ENCODE measurements around the gene CARHSP1. TPM values are rescaled to one million over a fixed set of nuclear protein-coding genes. Genes with fewer than 3 reads are reported as not detected.

The CARHSP1 gene
- polyA plus RNA-seq, 1 of the 3 experiments (the other 2 are of a cell fraction): 93.6 TPM

DNA sequence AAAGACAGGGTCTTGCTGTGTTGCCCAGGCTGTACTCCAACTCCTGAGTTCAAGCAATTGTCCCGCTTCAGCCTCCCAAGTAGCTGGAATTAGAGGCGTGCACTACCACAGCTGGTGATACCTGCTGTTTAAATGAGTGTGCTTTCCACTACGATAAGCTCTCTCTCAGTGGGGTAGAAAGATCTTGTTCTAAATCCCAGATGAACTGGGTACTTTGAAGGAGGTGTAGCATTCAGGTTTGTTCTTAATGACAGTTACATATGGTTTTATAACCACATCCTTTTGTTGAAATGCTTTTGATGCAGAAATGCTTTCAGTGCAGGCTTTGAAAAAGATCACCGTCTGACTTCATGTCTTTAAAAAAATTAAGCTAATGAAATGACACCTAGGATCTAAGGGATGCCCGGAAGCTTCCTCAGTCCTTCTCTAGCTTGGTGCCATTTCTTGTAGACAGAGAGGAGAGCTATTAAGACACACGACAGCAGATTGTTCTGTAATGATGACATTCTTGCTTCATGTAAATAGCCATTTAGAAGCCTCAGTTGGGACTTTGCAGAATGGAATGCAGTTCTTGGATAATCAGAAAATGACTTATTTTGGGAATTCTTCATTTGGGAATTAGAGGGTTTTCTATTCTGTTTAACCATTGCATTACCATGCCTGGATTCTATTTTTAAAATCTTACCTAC lies 51.7 kb downstream of the CARHSP1 start (continued):
- TF ChIP-seq, protein P1, sequence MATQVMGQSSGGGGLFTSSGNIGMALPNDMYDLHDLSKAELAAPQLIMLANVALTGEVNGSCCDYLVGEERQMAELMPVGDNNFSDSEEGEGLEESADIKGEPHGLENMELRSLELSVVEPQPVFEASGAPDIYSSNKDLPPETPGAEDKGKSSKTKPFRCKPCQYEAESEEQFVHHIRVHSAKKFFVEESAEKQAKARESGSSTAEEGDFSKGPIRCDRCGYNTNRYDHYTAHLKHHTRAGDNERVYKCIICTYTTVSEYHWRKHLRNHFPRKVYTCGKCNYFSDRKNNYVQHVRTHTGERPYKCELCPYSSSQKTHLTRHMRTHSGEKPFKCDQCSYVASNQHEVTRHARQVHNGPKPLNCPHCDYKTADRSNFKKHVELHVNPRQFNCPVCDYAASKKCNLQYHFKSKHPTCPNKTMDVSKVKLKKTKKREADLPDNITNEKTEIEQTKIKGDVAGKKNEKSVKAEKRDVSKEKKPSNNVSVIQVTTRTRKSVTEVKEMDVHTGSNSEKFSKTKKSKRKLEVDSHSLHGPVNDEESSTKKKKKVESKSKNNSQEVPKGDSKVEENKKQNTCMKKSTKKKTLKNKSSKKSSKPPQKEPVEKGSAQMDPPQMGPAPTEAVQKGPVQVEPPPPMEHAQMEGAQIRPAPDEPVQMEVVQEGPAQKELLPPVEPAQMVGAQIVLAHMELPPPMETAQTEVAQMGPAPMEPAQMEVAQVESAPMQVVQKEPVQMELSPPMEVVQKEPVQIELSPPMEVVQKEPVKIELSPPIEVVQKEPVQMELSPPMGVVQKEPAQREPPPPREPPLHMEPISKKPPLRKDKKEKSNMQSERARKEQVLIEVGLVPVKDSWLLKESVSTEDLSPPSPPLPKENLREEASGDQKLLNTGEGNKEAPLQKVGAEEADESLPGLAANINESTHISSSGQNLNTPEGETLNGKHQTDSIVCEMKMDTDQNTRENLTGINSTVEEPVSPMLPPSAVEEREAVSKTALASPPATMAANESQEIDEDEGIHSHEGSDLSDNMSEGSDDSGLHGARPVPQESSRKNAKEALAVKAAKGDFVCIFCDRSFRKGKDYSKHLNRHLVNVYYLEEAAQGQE (IDR thresholded peaks at IDR 0.05; ENCODE audit: low read depth, low read length): no peak
- TF ChIP-seq RFX5 (IDR thresholded peaks at IDR 0.05; ENCODE audit: low read length) (no peak), YY1 (IDR thresholded peaks at IDR 0.05; ENCODE audit: low read depth) (no peak)
- TF ChIP-seq, protein P2, sequence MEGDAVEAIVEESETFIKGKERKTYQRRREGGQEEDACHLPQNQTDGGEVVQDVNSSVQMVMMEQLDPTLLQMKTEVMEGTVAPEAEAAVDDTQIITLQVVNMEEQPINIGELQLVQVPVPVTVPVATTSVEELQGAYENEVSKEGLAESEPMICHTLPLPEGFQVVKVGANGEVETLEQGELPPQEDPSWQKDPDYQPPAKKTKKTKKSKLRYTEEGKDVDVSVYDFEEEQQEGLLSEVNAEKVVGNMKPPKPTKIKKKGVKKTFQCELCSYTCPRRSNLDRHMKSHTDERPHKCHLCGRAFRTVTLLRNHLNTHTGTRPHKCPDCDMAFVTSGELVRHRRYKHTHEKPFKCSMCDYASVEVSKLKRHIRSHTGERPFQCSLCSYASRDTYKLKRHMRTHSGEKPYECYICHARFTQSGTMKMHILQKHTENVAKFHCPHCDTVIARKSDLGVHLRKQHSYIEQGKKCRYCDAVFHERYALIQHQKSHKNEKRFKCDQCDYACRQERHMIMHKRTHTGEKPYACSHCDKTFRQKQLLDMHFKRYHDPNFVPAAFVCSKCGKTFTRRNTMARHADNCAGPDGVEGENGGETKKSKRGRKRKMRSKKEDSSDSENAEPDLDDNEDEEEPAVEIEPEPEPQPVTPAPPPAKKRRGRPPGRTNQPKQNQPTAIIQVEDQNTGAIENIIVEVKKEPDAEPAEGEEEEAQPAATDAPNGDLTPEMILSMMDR (IDR thresholded peaks at IDR 0.05): no peak

DNA sequence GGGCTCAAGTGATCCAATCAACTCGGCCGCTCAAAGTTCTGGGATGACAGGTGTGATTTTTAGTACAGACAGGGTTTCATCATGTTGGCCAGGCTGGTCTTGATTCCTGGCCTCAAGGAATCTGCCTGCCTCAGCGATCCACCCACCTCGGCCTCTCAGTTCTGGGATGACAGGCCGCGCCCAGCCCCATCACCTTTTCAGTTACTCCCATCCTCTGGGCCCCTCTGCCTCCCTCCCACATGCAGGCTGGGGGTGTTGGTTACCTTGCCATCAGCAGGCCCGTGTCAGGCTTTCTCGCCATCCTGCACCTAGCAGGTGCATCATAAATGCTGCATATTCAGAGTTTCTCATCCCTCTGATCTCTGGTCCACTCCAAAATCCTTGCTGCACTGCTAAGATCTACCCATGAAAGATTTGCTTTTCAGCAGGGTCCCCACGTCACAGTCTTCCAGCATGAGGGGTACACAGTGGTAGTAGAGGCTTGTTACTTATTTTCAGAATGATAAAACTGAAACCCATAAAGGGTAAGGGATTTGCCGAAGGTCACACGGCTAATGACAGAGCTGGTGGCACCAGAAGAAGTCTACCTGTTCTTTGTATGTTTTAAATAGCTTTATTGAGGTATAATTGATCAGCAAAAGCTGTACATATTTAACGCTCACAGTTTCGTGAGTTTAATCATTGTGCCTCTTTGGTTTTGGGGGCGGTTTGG lies 54.6 kb downstream of the CARHSP1 start:
- H2AFZ ChIP-seq (ENCODE audit: low read depth): no peak overlapping the region
- TF ChIP-seq CHD2 (IDR thresholded peaks at IDR 0.05; ENCODE audit: low read length, partially characterized antibody) (no peak), MEF2A (IDR thresholded peaks at IDR 0.05; ENCODE audit: borderline replicate concordance, low read depth) (no peak)
- TF ChIP-seq, protein P3, sequence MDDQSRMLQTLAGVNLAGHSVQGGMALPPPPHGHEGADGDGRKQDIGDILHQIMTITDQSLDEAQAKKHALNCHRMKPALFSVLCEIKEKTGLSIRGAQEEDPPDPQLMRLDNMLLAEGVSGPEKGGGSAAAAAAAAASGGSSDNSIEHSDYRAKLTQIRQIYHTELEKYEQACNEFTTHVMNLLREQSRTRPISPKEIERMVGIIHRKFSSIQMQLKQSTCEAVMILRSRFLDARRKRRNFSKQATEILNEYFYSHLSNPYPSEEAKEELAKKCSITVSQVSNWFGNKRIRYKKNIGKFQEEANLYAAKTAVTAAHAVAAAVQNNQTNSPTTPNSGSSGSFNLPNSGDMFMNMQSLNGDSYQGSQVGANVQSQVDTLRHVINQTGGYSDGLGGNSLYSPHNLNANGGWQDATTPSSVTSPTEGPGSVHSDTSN (IDR thresholded peaks at IDR 0.05): no peak
- 0 out of 2 replicates have a peak, but pooled peaks cover 6% of the 10 kb centered on the region for H4K20me1 ChIP-seq (ENCODE audit: insufficient read depth)
- 96% methylated on average over 14 of the region's 14 CpGs for WGBS (ENCODE audit: low lambda C conversion rate)
- peaks cover 3% of the 10 kb centered on the region for H3F3A ChIP-seq (replicated peaks; ENCODE audit: insufficient read depth)
- H3K9me3 ChIP-seq: no peaks in the 10 kb centered on the region
- peaks cover 37% of the 10 kb centered on the region; the same call in 1 of the 2 replicates for H3K79me2 ChIP-seq (ENCODE audit: insufficient read depth)
- H3K4me3 ChIP-seq (ENCODE audit: low read depth in 2 of 2, low read length in 1 of 2): no peak overlapping the region
- H3K4me2 ChIP-seq: no peak overlapping the region
- DNase-seq: no peak
- H3K36me3 ChIP-seq (replicated peaks in 1 of 2; ENCODE audit: control insufficient read depth in 1 of 2, insufficient read depth in 2 of 2, low read length in 1 of 2): peaks cover 76% of the 10 kb centered on the region in 2 experiments
- H3K9me2 ChIP-seq: no peaks in the 10 kb centered on the region
- no peak overlapping the region for H3K9ac ChIP-seq
- ChIA-PET POLR2A (interaction anchor here (0.8 kb wide), 1 partner anchor 17 kb away, joined by 3 read pairs; the partner anchor contains the start of gene TMEM186), CTCF (no interaction called here)
- no peak overlapping the region for H3K27ac ChIP-seq (ENCODE audit: low read depth in 2 of 2, low read length in 1 of 2)
- no peaks in the 10 kb centered on the region for H3K27me3 ChIP-seq (ENCODE audit: insufficient read depth)
- H3K4me1 ChIP-seq (ENCODE audit: control insufficient read depth in 1 of 2, insufficient read depth in 2 of 2, low read depth in 1 of 2, low read length in 1 of 2): peaks cover 0 to 25% of the 10 kb centered on the region in 2 experiments; a peak in 1 of 4 replicates

Data from SK-N-SH (cell line).